Activated CD4-positive, alpha-beta T cell treated with anti-CD3 and anti-CD28 coated beads for 24 hours (primary cell): ENCODE measurements around the gene PPP1R12A.
"Not testable (repeated sequence)": the region's sequence is repeated elsewhere in the genome, so short reads cannot be mapped to it uniquely, and the experiment has no call there.

ENCODE experiments used
- DNase-seq, 2 donors: peaks; one replicate each; pipeline ENCODE4 v3.0.0-alpha.2; 2020; ENCODE audit warnings: low read depth in 2 of 2

Gene PPP1R12A

GRCh38 chr12:79841878-79842265, 93.0 kb downstream of the PPP1R12A start:
- no peak for DNase-seq

- no peak for DNase-seq
These were observed 93.5 kb downstream of the PPP1R12A start for GRCh38 chr12:79841248-79841877.

GRCh38 chr12:79838359-79838758, 96.5 kb downstream of the PPP1R12A start:
- DNase-seq = no peak

- DNase-seq = no peak
These were observed 97.3 kb downstream of the PPP1R12A start for GRCh38 chr12:79837575-79837974.

GRCh38 chr12:79835377-79835843, 99.5 kb downstream of the PPP1R12A start:
- DNase-seq = no peak

GRCh38 chr12:79834712-79835376, 100.1 kb downstream of the PPP1R12A start:
- no peak for DNase-seq

GRCh38 chr12:79830440-79830839, 104.5 kb downstream of the PPP1R12A start:
- DNase-seq = no peak

- no peak for DNase-seq
These were observed 106.0 kb downstream of the PPP1R12A start for GRCh38 chr12:79828924-79829323.

- no peak for DNase-seq
These were observed 107.4 kb downstream of the PPP1R12A start for GRCh38 chr12:79827484-79827883.

GRCh38 chr12:79826267-79827128, 108.4 kb downstream of the PPP1R12A start:
- DNase-seq = no peak

GRCh38 chr12:79822475-79822874, 112.4 kb downstream of the PPP1R12A start:
- DNase-seq = no peak

GRCh38 chr12:79818856-79819255, 116.0 kb downstream of the PPP1R12A start:
- no peak for DNase-seq

- not testable (repeated sequence) for DNase-seq
These were observed 150.4 kb downstream of the PPP1R12A start for GRCh38 chr12:79784366-79785065.

- DNase-seq = no peak
These were observed 152.6 kb downstream of the PPP1R12A start for GRCh38 chr12:79782172-79782900.

- DNase-seq = no peak
These were observed 156.0 kb downstream of the PPP1R12A start for GRCh38 chr12:79778802-79779448.

- no peak for DNase-seq
These were observed 158.8 kb downstream of the PPP1R12A start for GRCh38 chr12:79776111-79776510.

- no peak for DNase-seq
These were observed 159.4 kb downstream of the PPP1R12A start for GRCh38 chr12:79775355-79776027.

GRCh38 chr12:79773896-79774295, 161.0 kb downstream of the PPP1R12A start:
- no peak for DNase-seq

- no peak for DNase-seq
These were observed 164.9 kb downstream of the PPP1R12A start for GRCh38 chr12:79769860-79770485.
